Inferior parietal cortex (tissue), 1 donor: Measurements from ENCODE around the gene HAPLN2.
A peak's percentile ranks its signal among the peaks of the same experiment; 100 is the strongest.

Experiments
- DNase-seq: peaks from one replicate; pipeline ENCODE4 v3.0.0-alpha.2; 2016; ENCODE audit errors: extremely low spot score

Gene HAPLN2

DNA sequence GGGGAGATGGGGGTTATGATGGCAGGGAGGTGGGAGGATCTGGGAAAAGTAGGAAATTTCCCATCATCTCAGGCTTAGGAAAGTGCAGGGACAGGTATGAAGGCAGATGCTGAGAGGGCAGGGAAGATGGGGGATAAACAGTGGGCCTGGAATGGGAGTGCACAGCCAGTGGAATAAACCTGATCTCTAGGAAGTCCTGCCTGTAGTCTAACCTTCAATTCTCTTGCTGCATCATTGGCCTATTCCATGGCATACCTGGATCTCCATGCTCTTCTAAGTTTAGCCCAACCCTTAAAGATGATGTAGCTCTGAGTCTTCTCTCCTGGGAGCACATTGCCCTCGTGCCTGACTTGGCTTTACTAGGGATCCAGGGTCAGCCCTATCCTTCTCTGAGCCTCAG is 25.4 kb downstream of the HAPLN2 start:
- no peak for DNase-seq

DNA sequence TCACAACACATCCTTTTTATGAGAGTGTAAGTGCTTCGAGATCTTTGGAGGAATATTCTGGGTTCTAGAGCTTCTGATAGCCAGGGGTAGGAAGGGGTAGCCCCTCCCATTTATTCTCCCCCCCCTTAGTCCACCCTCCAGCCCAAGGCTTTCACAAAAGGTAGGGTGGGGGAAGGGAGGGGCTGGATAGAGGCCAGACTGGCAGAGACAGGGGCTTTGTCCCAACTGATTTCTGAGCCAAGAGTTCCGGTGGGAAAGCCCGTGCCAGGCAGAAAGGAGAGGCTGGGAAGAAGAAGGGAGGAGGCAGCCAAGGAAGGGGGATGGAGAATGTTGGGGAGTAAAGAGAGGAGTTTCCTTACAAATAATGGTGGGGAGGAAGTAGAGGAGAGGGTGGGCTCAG is 25.8 kb downstream of the HAPLN2 start:
- DNase-seq: no peak

- no peak for DNase-seq
These were observed 26.5 kb downstream of the HAPLN2 start for GRCh38 chr1:156645666-156646065.

DNA sequence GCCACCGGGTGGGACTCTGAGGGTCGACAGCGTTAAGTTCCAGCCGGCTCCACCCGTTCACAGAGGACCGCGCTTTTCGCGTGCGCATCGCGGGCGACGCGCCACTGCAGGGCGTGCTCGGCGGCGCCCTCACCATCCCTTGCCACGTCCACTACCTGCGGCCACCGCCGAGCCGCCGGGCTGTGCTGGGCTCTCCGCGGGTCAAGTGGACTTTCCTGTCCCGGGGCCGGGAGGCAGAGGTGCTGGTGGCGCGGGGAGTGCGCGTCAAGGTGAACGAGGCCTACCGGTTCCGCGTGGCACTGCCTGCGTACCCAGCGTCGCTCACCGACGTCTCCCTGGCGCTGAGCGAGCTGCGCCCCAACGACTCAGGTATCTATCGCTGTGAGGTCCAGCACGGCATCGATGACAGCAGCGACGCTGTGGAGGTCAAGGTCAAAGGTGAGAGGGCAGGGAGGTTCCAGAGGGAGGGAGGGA is 27.6 kb downstream of the HAPLN2 start:
- no peak for DNase-seq

DNA sequence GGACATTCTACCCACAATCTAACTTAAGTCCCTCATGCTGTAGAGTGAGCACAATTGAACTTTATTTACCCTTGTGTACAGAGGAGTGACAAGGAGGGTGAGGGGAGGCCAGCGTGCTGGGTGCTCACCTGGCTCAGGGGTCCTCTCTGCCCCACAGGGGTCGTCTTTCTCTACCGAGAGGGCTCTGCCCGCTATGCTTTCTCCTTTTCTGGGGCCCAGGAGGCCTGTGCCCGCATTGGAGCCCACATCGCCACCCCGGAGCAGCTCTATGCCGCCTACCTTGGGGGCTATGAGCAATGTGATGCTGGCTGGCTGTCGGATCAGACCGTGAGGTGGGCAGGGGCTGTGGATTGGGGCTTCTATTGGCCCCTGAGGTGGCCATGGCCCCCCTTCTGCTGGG is 28.1 kb downstream of the HAPLN2 start:
- no peak for DNase-seq

DNA sequence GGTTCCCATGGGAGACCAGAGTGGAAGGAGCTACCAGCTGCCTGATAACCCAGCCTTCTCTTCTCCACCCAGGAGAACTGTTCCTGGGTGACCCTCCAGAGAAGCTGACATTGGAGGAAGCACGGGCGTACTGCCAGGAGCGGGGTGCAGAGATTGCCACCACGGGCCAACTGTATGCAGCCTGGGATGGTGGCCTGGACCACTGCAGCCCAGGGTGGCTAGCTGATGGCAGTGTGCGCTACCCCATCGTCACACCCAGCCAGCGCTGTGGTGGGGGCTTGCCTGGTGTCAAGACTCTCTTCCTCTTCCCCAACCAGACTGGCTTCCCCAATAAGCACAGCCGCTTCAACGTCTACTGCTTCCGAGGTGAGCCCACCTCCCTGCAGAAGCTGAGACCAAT is 29.3 kb downstream of the HAPLN2 start:
- DNase-seq: no peak

DNA sequence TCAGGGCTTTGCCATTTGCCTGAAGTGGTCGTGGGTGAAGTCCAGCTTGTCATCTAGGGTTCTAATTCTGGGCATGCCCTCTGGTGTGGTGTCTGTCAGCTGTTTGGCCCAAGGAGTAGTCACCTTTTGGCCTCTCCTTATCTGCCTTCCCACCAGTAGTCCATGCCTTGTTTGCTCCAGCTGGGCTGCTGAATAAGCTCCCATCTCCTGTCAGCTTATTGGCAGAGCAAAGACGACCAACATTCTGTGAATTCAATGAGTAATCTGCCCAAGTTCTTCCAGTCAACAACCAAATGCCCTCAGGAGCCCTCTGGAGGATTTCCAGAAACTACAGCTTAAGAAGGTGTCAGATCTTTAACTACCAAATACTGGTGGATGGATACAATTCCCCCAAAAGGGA is 29.7 kb downstream of the HAPLN2 start:
- no peak for DNase-seq

DNA sequence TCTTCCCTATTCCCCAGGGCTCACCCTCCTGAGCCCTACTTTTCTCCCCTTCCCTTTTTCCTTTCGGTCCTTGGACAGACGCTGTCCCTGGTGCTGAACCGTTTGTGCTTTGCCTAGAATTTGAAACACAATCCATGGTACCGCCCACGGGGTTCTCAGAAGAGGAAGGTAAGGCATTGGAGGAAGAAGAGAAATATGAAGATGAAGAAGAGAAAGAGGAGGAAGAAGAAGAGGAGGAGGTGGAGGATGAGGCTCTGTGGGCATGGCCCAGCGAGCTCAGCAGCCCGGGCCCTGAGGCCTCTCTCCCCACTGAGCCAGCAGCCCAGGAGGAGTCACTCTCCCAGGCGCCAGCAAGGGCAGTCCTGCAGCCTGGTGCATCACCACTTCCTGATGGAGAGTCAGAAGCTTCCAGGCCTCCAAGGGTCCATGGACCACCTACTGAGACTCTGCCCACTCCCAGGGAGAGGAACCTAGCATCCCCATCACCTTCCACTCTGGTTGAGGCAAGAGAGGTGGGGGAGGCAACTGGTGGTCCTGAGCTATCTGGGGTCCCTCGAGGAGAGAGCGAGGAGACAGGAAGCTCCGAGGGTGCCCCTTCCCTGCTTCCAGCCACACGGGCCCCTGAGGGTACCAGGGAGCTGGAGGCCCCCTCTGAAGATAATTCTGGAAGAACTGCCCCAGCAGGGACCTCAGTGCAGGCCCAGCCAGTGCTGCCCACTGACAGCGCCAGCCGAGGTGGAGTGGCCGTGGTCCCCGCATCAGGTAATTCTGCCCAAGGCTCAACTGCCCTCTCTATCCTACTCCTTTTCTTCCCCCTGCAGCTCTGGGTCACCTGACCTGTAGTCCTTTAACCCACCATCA is 33.1 kb downstream of the HAPLN2 start:
- DNase-seq: no peak

DNA sequence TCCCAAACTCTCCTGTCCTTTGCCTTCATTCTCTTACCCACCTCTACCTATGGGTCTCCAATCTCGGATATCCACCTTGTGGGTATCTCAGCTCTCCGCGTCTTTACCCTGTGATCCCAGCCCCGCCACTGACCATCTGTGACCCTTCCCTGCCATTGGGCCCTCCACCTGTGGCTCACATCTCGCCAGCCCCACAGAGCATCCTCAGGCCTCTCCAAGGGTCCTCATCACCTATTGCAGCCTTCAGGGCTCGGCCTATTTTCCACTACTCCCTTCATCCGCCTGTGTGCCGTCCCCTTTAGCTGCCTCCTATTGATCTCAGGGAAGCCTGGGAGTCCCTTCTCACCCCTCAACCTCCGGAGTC is 33.8 kb downstream of the HAPLN2 start:
- no peak for DNase-seq

GRCh38 chr1:156654700-156655099 is 35.5 kb downstream of the HAPLN2 start:
- DNase-seq: no peak

DNA sequence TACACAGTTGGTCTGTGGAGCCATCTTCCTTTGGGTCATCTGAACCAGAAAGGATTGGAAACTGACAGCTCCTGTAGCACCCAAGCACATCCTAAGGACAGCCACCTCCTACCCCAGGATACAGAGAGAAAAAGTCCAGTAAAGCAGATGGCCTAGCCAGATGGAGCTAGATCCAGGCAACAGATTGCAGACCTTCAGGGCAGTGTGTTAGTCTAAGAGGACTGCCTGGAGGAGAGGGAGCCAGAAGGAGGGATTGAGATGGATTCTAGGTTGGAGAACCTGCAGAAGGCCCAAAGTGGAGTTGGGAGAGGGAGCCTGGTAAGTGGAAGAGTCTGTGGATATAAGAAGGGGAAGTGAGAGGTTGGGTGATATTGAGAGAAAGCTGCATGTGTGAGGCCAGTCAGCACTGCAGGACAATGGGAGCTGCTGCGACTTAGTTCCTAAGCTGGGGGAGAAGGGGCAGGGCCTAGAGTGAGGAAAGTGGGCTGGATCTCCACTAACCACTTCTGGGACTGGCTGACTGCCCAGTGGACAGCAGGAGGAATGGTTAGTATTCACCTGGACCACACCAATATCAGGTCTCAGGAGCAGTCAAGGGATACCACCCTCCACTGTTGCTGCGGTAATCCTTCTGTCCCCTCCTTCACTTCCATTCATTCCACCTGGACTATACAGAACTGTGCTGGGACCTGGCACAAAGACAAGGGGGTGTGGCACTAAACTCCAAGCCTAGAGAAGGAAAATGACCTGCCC is 36.1 kb downstream of the HAPLN2 start:
- no peak for DNase-seq

DNA sequence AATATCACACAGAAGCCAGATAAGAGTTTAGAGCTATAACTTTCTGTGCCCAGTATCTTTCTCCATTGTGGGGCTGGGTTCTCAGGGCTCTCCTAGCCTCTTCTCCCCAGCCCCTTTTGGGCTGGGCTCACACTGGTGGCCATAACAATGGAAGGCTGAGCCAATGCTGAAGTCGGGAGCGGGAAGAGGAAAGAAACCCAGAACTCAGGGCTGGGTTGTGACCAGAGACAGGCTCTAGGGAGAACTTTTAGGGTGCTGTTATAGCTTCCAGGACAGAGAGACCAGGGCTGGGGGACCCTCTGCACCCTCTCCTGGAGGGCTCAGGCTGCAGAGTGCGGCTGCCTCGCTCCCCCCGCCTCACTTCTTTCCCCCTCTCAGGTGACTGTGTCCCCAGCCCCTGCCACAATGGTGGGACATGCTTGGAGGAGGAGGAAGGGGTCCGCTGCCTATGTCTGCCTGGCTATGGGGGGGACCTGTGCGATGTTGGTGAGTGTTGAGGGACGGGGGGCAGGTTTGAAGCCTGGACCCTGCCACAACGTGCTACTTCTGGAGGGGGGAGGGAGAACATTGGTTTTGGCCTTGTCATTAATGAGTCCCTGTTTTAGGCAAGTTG is 36.8 kb downstream of the HAPLN2 start:
- DNase-seq: no peak

DNA sequence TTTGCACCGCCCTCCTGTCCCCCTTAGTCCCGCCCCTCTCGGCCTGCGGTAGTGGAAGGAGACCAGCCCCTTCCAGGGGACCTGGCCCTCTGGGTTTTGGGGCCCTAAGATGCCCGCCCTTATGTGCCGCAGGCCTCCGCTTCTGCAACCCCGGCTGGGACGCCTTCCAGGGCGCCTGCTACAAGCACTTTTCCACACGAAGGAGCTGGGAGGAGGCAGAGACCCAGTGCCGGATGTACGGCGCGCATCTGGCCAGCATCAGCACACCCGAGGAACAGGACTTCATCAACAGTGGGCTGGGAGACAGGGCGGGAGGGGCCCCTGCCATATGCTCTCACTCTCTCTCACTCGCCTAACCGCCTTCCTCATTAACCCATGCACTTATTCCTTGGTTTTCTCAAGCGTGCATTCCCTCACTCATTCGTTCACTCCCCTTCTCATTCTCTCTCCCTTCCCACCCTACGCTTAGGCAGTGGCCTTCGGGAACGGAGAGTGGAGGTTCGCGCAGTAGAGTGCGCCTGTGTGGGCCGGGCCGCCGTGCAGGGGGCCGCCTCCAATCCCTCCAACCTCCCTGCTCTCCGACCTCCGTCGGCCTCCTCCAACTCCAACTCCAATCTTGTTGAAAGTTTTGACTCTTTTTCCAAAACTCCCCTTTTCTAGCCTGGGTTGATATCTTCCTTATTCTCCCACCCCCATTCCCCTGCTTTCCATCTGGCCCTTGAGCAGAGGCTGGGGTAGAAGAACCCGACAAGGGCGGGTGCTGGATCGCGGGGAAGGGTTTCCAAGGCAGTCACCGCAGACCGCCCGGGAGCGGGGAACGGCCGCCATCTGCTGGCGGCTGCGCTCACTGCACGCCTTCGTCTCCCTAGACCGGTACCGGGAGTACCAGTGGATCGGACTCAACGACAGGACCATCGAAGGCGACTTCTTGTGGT is 37.9 kb downstream of the HAPLN2 start:
- DNase-seq: peak; percentile 86

DNA sequence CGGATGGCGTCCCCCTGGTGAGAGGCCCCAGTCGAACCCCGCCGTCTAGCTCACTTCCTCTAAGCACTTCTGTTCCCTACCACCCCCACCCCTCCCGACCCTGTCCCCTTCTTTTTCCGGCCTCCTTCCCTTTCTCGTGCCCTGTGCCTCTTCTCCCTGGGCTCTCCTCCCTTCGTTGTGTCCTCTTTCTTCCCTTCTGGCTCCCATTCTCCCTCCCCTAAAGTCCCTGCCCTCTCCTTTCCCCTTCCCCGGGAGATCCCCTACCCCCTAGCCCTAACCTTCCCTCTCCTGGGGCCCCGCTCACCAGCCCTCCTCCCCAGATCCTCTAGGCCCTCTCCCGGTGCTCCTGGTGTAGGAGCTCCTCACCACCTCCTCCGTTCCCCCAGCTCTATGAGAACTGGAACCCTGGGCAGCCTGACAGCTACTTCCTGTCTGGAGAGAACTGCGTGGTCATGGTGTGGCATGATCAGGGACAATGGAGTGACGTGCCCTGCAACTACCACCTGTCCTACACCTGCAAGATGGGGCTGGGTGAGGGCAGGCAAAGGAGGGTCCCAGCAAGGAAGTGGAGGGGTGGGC is 38.6 kb downstream of the HAPLN2 start:
- DNase-seq: no peak

DNA sequence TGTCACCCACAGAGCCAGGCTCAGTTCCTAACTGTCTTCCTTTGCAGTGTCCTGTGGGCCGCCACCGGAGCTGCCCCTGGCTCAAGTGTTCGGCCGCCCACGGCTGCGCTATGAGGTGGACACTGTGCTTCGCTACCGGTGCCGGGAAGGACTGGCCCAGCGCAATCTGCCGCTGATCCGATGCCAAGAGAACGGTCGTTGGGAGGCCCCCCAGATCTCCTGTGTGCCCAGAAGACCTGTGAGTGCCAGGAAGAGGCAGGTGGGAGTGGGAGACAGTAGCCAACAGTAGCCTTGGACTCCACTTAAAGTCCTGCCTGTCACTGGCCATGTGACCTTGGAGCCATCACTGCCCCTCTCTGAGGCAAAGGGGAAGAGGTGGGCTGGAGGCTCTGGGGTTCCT is 39.3 kb downstream of the HAPLN2 start:
- DNase-seq: no peak

- DNase-seq: no peak
These were observed 39.8 kb downstream of the HAPLN2 start for GRCh38 chr1:156658945-156659574.

- no peak for DNase-seq
These were observed 40.4 kb downstream of the HAPLN2 start for GRCh38 chr1:156659661-156659987.

DNA sequence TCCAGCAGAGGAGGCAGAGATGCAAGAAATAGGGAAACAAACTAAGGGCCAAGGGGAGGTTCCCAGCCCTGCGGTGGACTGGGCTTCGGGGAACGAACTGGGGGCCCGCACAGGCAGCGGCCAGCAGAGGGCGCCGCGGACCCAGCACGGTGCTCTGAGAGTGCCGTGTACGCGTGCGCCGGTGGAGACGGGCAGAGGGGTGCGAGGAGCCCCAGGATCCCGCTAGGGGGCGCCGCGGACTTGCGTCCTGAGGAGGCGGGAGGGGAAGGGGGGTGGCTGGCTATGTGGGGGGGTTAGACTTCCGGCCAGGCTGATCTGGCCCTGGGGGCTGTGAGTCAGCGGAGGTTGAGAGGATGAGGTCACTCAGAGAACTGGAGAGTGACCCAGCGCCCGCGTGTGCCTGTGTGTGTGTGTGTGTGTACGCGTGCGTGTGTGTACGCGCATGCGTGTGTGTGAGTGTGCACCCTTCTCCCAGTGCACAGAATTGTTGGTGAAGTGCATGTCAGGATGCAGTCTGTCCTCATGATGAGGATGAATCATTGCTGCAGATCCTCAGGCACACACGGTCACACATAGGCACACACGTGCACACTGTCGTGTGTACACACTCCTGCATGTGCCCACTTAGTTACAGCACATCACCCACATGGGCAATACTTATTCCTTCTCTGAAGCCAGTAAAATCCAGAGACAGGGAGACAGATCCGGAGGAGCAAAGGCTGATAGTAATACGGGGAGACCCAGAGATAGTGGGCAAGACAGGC is 41.0 kb downstream of the HAPLN2 start:
- DNase-seq: peak; percentile 95

GRCh38 chr1:156660752-156661112 is 41.5 kb downstream of the HAPLN2 start:
- DNase-seq: no peak
